DMS79 (cell line): ENCODE measurements around the gene HUWE1.
A peak's percentile ranks its signal among the peaks of the same experiment; 100 is the strongest.

ENCODE experiments used
- DNase-seq: peaks from one replicate; lab custom pipeline; 2025; lab: John Stamatoyannopoulos, UW

Gene HUWE1

GRCh38 chrX:53684415-53685192 lies 1.9 kb downstream of the HUWE1 start:
- no peak for DNase-seq

GRCh38 chrX:53683556-53684414 lies 2.7 kb downstream of the HUWE1 start:
- DNase-seq, result peak; percentile 89

GRCh38 chrX:53682885-53683555 lies 3.5 kb downstream of the HUWE1 start:
- DNase-seq, result peak; percentile 35

- no peak for DNase-seq
These were observed 4.9 kb downstream of the HUWE1 start for GRCh38 chrX:53681661-53682060.

- DNase-seq, result no peak
These were observed 7.9 kb downstream of the HUWE1 start for GRCh38 chrX:53678667-53679066.

GRCh38 chrX:53677286-53677685 lies 9.2 kb downstream of the HUWE1 start:
- DNase-seq, result no peak

- DNase-seq, result no peak
These were observed 11.9 kb downstream of the HUWE1 start for GRCh38 chrX:53674581-53674980.

- DNase-seq, result no peak
These were observed 17.3 kb downstream of the HUWE1 start for GRCh38 chrX:53669258-53669657.

- no peak for DNase-seq
These were observed 20.3 kb downstream of the HUWE1 start for GRCh38 chrX:53666171-53666570.

GRCh38 chrX:53660004-53660403 lies 26.5 kb downstream of the HUWE1 start:
- DNase-seq, result no peak

GRCh38 chrX:53659039-53659438 lies 27.5 kb downstream of the HUWE1 start:
- DNase-seq, result no peak

- no peak for DNase-seq
These were observed 29.7 kb downstream of the HUWE1 start for GRCh38 chrX:53656845-53657244.

GRCh38 chrX:53654376-53654775 lies 32.1 kb downstream of the HUWE1 start:
- no peak for DNase-seq

GRCh38 chrX:53644751-53645150 lies 41.8 kb downstream of the HUWE1 start:
- DNase-seq, result no peak

GRCh38 chrX:53642337-53642736 lies 44.2 kb downstream of the HUWE1 start:
- no peak for DNase-seq

- DNase-seq, result no peak
These were observed 47.3 kb downstream of the HUWE1 start for GRCh38 chrX:53639257-53639656.

GRCh38 chrX:53637479-53637878 lies 49.0 kb downstream of the HUWE1 start:
- DNase-seq, result no peak

GRCh38 chrX:53631156-53631555 lies 55.4 kb downstream of the HUWE1 start:
- no peak for DNase-seq

GRCh38 chrX:53630261-53630660 lies 56.3 kb downstream of the HUWE1 start:
- DNase-seq, result no peak

GRCh38 chrX:53622431-53622830 lies 64.1 kb downstream of the HUWE1 start:
- DNase-seq, result no peak

- DNase-seq, result no peak
These were observed 65.0 kb downstream of the HUWE1 start for GRCh38 chrX:53621418-53621986.

GRCh38 chrX:53616946-53617345 lies 69.6 kb downstream of the HUWE1 start:
- DNase-seq, result no peak
